Astrocyte of the cerebellum (primary cell): ENCODE results near the gene ZMIZ1.
"Not testable (repeated sequence)": the region's sequence is repeated elsewhere in the genome, so short reads cannot be mapped to it uniquely, and the experiment has no call there.

Source experiments
- DNase-seq: peaks from one replicate; pipeline ENCODE4 v3.0.0-alpha.2; 2011; ENCODE audit warnings: low read depth
- H3K4me3 ChIP-seq: 2 replicates; pipeline ENCODE4 v1.5.1; 2011; ENCODE audit warnings: mild to moderate bottlenecking, low read depth, low read length, moderate library complexity
- in situ Hi-C: cut with HindIII; loops from 2 replicates; pipeline ENCODE4 v1.10.0; 2017; ENCODE audit warnings: low sequenced_read_pairs
- TF ChIP-seq, protein P1 (sequence below): IDR thresholded peaks from 2 replicates; pipeline ENCODE4 v1.5.1; 2012; ENCODE audit warnings: low read length, low read depth, moderate library complexity, mild to moderate bottlenecking; ENCODE audit errors: missing control alignments

Gene ZMIZ1

DNA sequence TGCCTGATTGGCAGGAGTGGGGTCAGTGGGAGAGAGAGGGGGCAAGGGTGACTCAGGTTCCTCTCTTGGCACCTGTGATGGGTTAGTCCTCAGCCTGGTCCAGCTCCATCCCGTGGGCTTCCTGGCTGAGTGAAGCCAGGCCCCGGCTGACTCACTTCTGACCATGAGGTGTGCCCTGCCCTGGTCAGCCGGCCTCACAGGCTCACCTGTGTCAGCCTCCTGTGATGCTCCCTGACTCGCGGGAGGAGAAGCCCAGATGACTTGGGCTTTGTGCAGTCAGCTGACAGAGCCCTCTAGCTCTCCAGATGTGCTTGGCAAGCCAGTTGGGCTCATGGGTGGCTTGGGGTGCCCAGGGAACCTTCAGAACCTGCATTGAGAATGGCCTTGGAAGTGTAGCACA, 262.5 kb downstream of the ZMIZ1 start:
- no peak for DNase-seq
- in situ Hi-C loops: no loop called here
- H3K4me3 ChIP-seq: no peak overlapping the region
- TF ChIP-seq, protein P1, sequence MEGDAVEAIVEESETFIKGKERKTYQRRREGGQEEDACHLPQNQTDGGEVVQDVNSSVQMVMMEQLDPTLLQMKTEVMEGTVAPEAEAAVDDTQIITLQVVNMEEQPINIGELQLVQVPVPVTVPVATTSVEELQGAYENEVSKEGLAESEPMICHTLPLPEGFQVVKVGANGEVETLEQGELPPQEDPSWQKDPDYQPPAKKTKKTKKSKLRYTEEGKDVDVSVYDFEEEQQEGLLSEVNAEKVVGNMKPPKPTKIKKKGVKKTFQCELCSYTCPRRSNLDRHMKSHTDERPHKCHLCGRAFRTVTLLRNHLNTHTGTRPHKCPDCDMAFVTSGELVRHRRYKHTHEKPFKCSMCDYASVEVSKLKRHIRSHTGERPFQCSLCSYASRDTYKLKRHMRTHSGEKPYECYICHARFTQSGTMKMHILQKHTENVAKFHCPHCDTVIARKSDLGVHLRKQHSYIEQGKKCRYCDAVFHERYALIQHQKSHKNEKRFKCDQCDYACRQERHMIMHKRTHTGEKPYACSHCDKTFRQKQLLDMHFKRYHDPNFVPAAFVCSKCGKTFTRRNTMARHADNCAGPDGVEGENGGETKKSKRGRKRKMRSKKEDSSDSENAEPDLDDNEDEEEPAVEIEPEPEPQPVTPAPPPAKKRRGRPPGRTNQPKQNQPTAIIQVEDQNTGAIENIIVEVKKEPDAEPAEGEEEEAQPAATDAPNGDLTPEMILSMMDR: no peak

DNA sequence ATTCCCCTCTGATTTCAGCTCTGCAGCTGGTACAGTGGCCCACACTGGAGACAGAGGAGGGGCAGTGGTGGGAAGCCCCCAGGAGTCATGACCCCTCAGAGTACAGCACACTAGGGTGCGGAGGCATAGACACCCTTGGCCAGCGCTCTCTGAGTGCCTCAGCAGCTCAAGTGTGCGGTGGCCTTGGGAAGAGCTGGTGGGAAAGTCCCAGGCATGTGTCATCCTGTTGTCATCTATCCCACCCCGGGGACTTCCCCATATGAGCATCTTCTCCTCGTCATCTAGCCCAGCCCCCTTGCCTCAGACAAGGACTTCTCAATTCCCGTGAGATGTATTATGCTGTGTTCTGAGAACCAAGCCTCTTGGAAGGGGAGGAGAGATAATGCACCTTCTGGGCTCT, 262.9 kb downstream of the ZMIZ1 start:
- TF ChIP-seq, protein P1: no peak
- no peak for DNase-seq
- H3K4me3 ChIP-seq: no peak overlapping the region
- in situ Hi-C loops: no loop called here

DNA sequence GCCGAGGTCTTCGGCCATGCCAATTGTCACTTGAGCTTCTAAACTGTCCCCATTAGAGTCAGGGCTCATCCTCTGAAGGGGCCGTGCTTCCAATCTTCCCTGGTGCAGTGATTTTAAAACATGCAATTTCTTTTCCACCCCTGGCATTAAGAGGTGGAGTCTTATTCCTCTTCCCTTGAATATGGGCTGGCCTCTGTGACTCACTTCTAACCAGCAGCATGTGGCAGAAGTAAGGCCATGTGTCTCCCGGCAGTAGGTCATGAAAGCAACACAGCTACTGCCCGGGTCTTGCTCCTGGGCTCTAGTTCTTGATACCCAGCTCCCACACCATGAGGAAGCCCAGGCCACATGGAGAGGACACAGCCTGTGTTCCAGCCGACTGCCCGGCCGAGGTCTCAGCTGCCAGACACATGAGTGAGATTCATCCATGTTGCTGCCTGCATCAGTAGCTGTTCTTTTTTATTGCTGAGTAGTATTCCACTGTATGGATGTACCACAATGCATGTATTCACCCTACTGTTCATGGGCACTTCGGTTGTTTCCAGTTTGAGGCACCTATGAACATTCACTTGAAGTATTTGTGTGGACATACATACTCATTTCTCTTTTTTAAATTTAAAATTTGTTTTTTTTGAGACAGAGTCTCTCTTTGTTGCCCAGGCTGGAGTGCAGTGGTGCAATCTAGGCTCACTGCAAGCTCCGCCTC, 264.0 kb downstream of the ZMIZ1 start:
- DNase-seq, H3K4me3 ChIP-seq, in situ Hi-C loops: not testable (repeated sequence)

DNA sequence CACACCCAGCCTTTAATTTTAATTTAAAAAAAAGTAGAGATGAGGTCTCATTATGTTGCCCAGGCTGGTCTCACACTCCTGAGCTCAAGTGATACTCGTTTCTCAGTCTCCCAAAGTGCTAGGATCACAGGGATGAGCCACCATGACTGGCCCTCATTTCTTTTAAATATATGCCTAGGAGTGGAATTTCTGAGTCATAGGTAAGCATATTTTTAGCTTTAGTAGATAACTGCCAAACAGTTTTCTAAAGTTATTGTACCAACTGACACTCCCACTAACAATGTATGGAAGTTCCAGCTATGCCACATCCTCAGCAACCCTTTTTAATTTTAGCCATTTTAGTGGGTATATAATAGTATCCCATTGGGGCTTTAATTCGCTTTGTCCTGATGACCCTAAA, 264.7 kb downstream of the ZMIZ1 start:
- no peak overlapping the region for H3K4me3 ChIP-seq
- TF ChIP-seq, protein P1: no peak
- in situ Hi-C loops: no loop called here
- DNase-seq: no peak

DNA sequence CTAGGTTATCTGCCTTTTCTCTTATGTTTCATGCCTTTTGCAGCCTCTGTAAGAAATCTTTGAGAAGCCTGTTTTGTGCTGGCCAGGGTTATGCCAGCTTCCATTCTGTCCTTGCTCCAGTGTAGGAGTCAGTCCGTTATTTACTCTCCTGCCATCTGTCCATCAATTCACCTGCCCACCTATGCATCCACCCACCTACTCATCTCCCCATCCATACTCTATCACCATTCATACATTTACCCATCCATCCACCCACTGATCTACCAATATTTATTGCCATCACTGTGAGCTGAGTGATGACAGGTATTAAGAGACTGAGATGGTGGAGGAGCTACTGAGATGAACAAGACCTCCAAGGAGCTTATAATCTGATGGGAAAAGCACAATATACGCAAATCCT, 265.8 kb downstream of the ZMIZ1 start:
- DNase-seq: no peak
- H3K4me3 ChIP-seq: no peak overlapping the region
- TF ChIP-seq, protein P1: no peak
- in situ Hi-C loops: no loop called here

DNA sequence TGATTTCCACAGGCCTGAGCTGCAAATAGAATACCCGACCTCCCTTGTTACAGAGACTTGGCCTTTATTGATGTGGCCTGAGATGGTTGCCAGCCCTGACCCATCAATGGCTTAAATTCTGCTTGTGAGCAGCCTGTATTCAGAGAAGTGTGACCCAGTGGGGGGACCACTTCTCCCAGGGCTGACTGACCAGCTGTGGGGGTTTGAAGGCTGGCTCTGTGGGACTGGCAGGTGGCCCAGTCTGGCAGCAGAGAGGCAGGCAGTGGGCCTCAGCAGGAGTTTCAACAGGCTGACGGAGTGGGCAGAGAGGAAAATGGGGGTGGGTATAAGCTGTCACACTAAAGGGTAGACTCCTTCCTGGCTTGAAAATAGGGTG, 266.3 kb downstream of the ZMIZ1 start:
- TF ChIP-seq, protein P1: no peak
- in situ Hi-C loops: no loop called here
- H3K4me3 ChIP-seq: no peak overlapping the region
- no peak for DNase-seq

DNA sequence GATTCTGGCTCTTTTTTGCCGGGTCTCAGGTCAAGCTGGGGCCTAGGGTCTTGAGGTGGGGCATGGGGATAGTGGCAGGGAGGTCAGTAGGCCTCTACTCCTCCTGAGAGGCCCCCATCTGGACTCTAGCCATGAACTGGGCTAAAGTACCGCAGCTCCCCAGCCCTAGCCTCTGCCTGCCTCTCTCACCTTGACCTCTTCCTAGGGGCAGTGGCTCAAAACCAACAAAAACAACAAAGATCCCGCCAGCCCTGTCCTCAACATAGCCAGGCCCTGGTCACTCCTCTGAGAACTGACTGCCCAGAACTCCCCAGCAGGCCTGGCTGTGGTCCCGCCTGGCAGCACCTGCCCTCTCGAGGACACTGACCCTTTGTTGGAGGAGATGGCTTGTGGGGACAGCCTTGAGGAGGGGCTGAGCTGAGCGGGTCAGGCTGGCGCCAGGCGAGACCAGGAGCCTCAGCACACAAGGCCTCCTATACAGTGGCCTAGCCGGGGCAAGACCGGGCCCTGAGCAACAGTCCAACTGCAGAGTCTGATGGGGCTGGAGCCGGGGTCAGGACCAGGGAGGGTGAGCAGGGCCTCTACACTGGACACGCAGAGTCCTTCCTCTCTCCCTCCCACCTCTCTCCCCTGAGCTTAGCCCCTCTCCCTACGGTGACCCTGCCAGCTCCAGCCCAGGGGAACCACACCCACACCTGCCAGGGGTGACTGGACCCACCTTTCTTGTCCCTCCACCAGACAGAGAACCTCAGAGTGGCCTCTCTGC, 266.9 kb downstream of the ZMIZ1 start:
- no peak overlapping the region for H3K4me3 ChIP-seq
- TF ChIP-seq, protein P1: no peak
- in situ Hi-C loops: no loop called here
- DNase-seq: no peak
